Measurements from ENCODE around the gene ZNF865. TPM values are rescaled to one million over a fixed set of nuclear protein-coding genes. Genes with fewer than 3 reads are reported as not detected.

ZNF865 gene
- total RNA-seq, 1 donor from 2014 or later = 20.3 TPM

DNA sequence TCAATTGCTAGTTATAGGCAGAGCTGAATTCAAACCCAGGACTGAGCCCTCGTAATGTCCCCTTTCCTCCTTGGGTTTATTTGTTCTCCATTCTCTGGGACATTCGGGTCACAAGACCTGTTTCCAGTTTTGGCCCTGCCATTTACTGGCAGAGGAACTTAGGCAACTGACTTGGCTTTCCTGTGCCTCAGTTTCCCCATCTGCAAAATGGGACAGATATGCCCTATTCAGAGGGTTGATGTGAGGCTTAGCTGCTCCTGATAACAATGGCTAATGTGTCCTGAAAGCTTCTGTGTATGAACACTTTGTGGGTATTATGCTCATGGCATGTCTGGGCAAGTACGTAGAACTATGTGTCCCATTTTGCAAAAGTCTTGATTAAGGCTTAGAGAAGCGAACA lies 4.4 kb upstream of the ZNF865 start:
- TF ChIP-seq CTCF (conservative IDR thresholded peaks at IDR 0.05) = no peak
- no peak overlapping the region for H3K27ac Mint-ChIP-seq (ENCODE audit: unreplicated experiment)
- no peak for DNase-seq (ENCODE audit: low read depth, low spot score)
- peaks cover 5% of the 10 kb centered on the region for H3K9me3 Mint-ChIP-seq
- H3K27me3 Mint-ChIP-seq (ENCODE audit: low read depth) = no peaks in the 10 kb centered on the region
- H3K4me1 Mint-ChIP-seq = peaks cover 31% of the 10 kb centered on the region
- peaks cover 13% of the 10 kb centered on the region for H3K36me3 Mint-ChIP-seq (ENCODE audit: low read depth)
- peak overlapping the region; percentile 88 for H3K4me3 Mint-ChIP-seq

DNA sequence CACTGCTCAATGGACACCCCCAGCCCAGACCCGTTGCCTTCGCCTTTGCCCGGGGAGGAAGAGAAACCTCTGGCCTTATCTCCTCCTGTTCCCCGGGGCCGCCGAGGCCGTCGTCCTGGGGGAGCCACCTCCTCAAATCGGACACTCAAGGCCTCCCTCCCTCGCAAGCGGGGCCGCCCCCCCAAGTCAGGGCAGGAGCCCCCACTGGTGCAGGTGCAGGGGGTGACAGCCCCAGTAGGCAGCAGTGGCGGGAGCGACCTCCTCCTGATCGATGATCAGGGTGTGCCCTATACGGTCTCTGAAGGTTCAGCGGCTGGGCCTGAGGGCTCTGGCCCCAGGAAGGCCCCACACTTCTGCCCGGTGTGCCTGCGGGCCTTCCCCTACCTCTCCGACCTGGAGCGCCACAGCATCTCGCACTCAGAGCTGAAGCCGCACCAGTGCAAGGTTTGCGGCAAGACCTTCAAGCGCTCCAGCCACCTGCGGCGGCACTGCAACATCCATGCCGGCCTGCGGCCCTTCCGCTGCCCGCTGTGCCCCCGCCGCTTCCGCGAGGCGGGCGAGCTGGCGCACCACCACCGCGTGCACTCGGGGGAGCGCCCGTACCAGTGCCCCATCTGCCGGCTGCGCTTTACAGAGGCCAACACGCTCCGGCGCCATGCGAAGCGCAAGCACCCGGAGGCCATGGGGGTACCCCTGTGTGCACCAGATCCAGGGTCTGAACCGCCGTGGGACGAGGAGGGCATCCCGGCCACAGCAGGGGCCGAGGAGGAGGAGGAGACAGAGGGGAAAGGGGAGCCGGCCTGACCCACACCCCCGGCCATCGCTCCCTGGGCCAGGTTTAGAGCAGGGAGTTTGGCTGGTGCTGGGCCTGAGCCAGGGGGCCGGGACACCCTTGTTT lies 3.1 kb upstream of the ZNF865 start:
- Mint-ChIP-seq H3K36me3 (ENCODE audit: low read depth) (peaks cover 5% of the 10 kb centered on the region), H3K4me1 (peaks cover 42% of the 10 kb centered on the region), H3K27me3 (ENCODE audit: low read depth) (no peaks in the 10 kb centered on the region), H3K4me3 (peak overlapping the region; percentile 88), H3K27ac (ENCODE audit: unreplicated experiment) (no peak overlapping the region), H3K9me3 (peaks cover 5% of the 10 kb centered on the region)
- DNase-seq (ENCODE audit: low read depth, low spot score) = no peak
- no peak for TF ChIP-seq CTCF (conservative IDR thresholded peaks at IDR 0.05)

DNA sequence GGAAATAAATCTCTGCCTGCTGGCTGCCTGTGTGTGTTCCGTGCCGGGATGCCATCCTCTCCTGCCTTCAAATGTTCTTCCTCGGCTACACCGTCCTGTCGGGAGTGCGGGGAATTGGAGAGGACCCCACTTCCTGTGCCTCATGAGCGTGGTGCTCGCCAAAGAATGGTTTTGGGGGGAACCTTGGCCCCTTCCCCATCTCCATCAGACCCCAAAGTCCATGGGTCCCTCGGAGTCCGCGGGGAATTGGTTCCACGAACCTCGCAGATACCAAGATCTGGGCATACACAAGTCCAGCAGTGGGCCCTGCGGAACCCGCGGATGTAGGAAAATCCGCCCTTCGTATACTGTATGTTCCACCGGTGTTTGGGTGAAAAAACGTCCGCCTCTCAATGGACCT lies 2.3 kb upstream of the ZNF865 start:
- DNase-seq (ENCODE audit: low read depth, low spot score) = no peak
- H3K27ac Mint-ChIP-seq (ENCODE audit: unreplicated experiment) = no peak overlapping the region
- H3K9me3 Mint-ChIP-seq = peaks cover 5% of the 10 kb centered on the region
- peak overlapping the region; percentile 69 for H3K4me3 Mint-ChIP-seq
- H3K36me3 Mint-ChIP-seq (ENCODE audit: low read depth) = peaks cover 5% of the 10 kb centered on the region
- peaks cover 48% of the 10 kb centered on the region for H3K4me1 Mint-ChIP-seq
- H3K27me3 Mint-ChIP-seq (ENCODE audit: low read depth) = no peaks in the 10 kb centered on the region
- TF ChIP-seq CTCF (conservative IDR thresholded peaks at IDR 0.05) = no peak

DNA sequence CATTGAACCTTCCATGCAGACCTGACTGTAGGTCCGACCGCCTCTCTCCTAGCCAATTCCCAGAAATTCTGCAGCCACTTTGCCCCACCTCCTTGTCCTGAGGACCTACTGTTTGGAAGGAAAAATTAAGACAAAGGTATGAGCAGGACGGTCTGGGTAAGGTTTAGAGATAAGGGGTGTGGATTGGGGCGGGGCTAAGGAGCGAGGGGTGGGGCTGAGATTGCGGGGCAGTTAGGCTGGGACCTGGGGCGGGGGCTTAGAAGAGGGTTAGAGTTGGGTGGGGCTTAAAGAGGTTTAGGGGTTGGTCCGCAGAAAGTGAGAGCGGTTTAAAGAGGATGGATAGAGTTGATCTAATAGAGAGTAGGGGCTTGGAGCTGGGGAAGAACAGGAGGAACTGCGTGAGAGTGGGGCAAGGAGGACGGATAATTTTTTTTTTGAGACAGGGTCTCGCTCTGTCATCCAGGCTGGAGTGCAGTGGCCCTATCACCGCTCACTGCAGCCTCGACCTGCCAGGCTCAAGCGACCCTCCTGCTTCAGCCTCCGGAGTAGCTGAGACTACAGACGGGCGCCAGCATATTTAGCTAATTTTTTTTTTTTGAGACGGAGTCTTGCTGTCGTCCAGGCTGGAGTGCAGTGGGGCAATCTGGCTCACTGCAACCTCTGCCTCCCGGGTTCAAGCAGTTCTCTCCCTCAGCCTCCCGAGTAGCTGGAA lies 1.7 kb upstream of the ZNF865 start:
- Mint-ChIP-seq H3K4me1 (peaks cover 48% of the 10 kb centered on the region), H3K36me3 (ENCODE audit: low read depth) (peaks cover 2% of the 10 kb centered on the region), H3K4me3 (peak overlapping the region; percentile 69), H3K9me3 (peaks cover 2% of the 10 kb centered on the region), H3K27me3 (ENCODE audit: low read depth) (no peaks in the 10 kb centered on the region), H3K27ac (ENCODE audit: unreplicated experiment) (no peak overlapping the region)
- TF ChIP-seq CTCF (conservative IDR thresholded peaks at IDR 0.05) = no peak
- DNase-seq (ENCODE audit: low read depth, low spot score) = no peak

- peak; percentile 99 for DNase-seq (ENCODE audit: low read depth, low spot score)
- no peaks in the 10 kb centered on the region for H3K9me3 Mint-ChIP-seq
- H3K27me3 Mint-ChIP-seq (ENCODE audit: low read depth) = no peaks in the 10 kb centered on the region
- peaks cover 7% of the 10 kb centered on the region for H3K36me3 Mint-ChIP-seq (ENCODE audit: low read depth)
- peak overlapping the region; percentile 92 for H3K27ac Mint-ChIP-seq (ENCODE audit: unreplicated experiment)
- TF ChIP-seq CTCF (conservative IDR thresholded peaks at IDR 0.05) = no peak
- H3K4me3 Mint-ChIP-seq = peak overlapping the region; percentile 93
- peaks cover 50% of the 10 kb centered on the region for H3K4me1 Mint-ChIP-seq
Measured at GRCh38 chr19:55605207-55605636, 225 bp upstream of the ZNF865 start.
